HK-2 (cell line): ENCODE data around the gene CELA3B.
A peak's percentile ranks its signal among the peaks of the same experiment; 100 is the strongest.
"Not testable (repeated sequence)": the region's sequence is repeated elsewhere in the genome, so short reads cannot be mapped to it uniquely, and the experiment has no call there.

Source experiments
- DNase-seq: peaks from one replicate; pipeline ENCODE4 v3.0.0-alpha.2; 2018; ENCODE audit not compliant: unreplicated experiment

CELA3B gene

GRCh38 chr1:22007262-22007661 lies 30.4 kb downstream of the CELA3B start:
- DNase-seq = not testable (repeated sequence)

- DNase-seq = not testable (repeated sequence)
These were observed 32.7 kb downstream of the CELA3B start for GRCh38 chr1:22009566-22009965.

DNA sequence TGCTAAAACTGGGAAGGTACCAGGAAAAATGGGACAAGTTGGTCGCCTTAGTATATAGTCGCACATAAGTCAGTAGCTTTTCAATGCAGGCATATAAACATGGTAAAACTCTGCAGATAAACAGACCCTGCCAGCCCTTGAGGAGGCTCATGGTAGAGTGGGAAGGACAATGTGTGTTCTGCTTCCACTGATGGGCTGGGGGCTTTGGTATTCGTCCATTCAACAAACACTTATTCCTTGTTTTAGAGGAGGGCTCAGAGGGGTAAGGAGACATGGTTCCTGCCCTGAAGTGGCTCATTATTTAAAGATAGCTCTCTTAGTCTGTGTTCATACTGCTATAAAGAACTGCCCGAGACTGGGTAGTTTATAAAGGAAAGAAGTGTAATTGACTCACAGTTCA lies 35.9 kb downstream of the CELA3B start:
- not testable (repeated sequence) for DNase-seq

DNA sequence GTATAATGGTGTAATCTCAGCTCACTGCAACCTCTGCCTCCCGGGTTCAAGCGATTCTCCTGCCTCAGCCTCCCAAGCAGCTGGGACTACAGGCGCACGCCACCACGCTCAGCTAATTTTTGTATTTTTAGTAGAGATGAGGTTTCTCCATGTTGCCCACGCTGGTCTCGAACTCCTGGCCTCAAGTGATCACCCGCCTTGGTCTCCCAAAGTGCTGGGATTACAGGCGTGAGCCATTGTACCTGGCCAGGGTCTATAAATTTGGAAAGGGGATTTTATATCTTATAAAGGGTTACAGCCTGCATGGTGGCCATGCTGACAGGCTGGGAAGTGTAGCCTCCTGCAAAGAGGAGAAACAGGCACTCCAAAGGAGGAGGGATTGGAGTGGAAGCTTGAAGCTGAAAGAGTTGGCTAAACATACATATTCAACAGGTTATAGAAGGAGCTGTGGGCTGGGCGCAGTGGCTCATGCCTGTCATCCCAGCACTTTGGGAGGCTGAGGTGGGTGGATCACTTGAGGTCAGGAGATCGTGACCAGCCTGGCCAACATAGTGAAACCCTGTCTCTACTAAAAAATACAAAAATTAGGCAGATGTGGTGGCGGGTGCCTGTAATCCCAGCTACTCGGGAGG lies 37.9 kb downstream of the CELA3B start:
- DNase-seq = not testable (repeated sequence)

DNA sequence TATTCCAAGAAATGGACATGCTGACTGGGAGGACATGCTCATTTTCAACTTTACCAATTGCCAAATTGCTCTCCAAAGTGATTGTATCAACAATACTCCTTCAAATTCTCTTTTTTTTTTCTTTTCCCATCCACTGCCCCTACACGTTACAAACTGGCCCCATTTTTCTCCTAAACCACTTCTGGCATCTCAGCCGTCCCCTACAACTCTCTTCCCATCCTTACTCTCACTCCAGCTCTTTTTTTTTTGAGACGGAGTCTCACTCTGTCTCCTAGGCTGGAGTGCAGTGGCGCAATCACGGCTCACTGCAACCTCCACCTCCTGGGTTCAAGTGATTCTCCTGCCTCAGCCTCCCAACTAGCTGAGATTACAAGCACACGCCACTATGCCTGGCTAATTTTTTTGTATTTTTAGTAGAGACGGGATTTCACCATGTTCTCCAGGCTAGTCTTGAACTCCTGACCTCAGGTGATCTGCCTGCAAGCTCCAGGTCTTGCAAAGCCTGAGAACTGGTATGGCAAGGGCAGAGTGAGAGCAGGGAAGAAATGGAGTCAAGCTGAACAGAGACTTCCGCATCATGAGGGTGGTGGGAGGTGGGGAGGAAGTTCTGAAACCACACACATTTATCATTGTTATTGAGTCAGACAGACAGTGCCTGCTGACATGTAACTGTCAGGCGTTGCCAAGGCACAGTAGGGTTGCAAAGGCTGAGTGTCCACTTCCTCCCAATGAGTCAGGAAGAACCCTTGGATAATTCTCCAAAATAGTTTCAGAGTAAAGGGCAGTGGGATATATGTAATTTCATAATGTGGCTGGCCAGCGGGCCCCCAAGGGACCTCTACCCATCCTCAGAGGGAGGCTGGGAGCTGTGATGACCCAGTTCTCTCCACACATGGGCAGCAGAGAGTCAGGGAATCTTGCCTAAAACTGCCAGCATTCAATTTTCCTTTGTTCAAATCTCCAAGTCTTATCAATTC lies 42.0 kb downstream of the CELA3B start:
- peak; percentile 80 for DNase-seq

DNA sequence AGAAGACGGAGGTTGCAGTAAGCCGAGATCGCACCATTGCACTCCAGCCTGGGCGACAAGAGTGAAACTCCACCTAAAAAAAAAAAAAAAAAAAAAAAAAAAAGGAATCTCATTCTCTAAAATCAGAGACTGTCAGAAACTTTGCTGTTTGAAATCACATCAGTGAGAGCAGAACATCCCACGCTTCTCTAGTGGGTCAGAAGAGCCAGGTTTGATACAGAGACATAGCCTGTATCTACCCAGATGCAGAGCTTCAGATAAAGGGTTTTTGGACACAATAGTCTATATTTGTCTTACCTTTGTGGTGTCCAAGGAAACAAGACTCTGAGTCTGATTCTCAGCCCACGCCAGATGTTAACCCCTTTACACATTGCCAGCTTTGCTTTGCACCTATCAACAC lies 44.2 kb downstream of the CELA3B start:
- DNase-seq = no peak

- peak; percentile 58 for DNase-seq
These were observed 47.9 kb downstream of the CELA3B start for GRCh38 chr1:22024485-22025367.

DNA sequence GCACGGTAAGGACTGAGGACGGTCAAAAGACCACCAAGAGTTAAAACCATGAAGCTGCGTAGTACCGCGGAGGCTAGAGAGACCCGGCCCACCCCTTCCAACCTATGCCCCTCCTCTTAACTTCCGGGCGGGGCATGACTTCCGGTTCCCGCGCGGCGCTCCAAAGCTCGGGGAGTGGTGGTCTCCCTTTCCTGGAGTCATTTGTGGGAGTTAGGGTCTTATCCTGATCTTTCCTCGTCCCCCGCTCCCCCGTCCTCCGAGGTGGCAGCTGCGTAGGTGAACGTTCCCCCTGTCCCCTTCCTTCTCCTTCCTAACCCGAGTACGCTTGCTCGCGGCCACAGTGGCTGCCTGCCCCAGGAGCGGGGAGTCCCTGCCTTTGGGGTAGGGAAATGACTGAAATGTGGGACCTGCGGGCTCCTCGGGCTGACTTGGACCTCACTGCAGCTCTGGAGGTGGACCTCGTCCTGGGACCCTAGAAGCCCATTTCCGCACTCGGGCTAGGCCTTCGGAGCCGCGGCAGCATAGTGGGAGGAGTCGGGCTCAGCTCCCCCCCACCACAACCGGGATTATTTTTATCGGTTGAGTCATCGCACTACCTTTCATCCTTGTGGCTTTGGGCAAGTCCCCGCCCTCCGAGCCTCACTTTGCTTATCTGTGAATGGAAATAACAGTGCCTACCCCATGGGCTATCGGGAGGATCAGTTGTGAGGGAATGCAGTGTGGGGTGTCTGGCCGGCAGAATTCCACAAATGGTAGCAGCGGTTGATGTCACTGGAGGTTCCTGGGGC lies 48.7 kb downstream of the CELA3B start:
- DNase-seq = peak; percentile 87

- DNase-seq = no peak
These were observed 50.1 kb downstream of the CELA3B start for GRCh38 chr1:22026924-22027289.

DNA sequence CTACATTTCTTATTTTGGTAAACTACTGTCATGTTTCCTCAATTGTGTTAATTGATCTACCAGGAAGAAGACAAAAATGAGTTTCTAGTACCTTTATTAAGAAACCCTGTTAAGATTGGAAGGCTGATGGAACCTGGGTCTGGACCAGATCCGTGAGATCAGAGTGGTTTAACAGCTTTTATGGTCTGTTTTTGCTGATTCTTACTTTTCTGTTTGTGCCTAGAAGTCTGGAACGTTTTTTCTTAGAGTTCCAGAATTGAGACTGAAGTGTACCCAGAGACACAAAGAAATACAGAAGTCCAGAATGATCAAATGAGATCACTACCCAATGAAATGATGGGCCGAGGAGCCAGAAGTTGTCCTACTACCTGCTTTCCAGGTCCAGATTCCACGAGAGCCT lies 53.2 kb downstream of the CELA3B start:
- DNase-seq = no peak

- DNase-seq = no peak
These were observed 53.7 kb downstream of the CELA3B start for GRCh38 chr1:22030473-22030872.

GRCh38 chr1:22031214-22031962 lies 54.6 kb downstream of the CELA3B start:
- DNase-seq = no peak

GRCh38 chr1:22034834-22035233 lies 58.0 kb downstream of the CELA3B start:
- DNase-seq = not testable (repeated sequence)

GRCh38 chr1:22037520-22037919 lies 60.7 kb downstream of the CELA3B start:
- no peak for DNase-seq

- no peak for DNase-seq
These were observed 61.2 kb downstream of the CELA3B start for GRCh38 chr1:22038036-22038435.
